HG03108 (cell line): Measurements from ENCODE around the gene RBBP4.
"Not testable (repeated sequence)": the region's sequence is repeated elsewhere in the genome, so short reads cannot be mapped to it uniquely, and the experiment has no call there.

Experiments used
- ATAC-seq: cut with Tn5 transposase; IDR thresholded peaks from one replicate; pipeline ENCODE4 v1.9.1; 2021; ENCODE audit warnings: moderate library complexity; ENCODE audit not compliant: unreplicated experiment

RBBP4 gene

DNA sequence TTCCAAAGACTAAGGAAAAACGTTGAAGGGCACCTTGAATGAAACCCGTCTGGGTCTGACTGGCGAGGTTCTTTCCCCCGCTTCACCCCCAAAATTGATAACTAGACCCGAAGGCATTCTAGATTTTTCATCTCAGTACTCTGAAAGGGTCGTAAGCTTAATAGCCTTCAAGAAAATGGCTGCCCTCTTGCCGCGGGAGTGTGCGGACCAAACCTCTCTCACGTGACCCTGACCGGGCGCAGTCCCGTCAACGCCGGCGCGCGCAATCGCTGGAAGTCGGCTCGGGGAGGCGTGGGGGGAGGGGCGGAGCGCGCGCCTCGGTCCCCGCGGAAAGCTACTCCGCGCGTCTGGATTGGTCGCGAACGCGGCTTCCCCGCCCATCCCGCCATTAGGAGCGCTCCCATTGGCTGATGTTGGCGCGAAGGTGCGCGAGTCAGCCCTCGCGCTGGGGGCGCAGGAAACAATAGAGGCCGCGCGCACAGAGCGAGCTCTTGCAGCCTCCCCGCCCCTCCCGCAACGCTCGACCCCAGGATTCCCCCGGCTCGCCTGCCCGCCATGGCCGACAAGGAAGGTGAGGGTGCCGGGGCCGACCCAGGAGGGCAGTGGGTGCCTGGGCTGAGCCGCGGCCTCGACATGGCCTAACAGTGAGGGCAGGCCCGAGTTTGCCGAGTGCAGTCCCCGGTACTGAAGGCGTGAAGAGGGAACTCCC is at the start of gene RBBP4:
RBBP4 (plus strand) TSS at position 457 of the 709 bp plus-strand sequence; CDS start at position 556, 99 bp downstream.
- ATAC-seq: peak; percentile 83

DNA sequence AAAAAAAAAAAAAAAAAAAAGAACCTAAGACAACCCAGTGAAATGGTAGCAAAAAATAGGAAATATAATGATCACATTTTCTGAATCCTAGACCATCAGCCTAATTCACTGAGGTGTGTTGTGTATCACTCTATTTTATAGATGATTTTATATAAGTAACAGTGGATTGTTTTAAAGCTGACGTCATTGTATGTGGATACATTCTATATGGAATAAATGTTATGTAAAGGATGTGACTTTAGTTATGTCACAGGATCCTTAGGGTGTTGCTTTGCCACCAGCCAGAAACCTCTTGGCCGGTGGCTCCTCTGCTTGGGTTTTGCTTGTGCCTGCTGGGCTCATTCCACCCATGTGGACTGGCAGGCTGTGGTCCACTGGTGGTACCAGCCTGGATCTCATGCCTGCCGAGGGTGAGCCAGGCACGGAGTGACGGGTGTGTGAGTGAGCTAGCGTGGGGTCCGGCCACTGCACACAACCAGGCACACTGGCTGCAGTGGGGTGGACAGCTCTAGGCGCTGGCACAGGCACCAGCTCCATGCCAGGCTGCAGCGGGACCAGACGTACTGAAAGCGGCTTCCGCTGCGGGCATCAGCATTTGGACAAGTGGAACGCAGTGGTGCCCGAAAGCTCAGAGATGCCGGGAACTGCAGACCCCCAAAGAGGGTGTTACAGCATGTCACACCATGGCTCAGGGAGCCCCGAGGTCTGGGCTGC is 45.1 kb upstream of the RBBP4 start:
- ATAC-seq: no peak

- no peak for ATAC-seq
Measured at GRCh38 chr1:32606565-32607371, 44.2 kb upstream of the RBBP4 start.

- no peak for ATAC-seq
Measured at GRCh38 chr1:32609180-32609579, 41.8 kb upstream of the RBBP4 start.

DNA sequence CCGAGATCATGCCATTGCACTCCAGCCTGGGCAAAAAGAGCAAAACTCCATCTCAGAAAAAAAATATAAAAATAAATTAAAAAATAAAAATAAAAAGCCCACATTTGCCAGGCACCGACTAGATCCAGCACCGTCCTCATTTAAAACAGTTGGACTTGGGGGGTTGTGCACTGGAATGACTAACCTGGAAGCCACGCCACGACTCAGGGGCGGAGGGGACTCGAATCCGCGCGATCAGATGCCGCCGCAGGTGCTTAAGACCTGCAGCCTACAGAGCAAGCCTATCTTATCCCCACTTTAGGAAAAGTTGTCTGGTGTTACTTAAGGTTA is 39.2 kb upstream of the RBBP4 start:
- ATAC-seq: no peak

- peak; percentile 86 for ATAC-seq
Measured at GRCh38 chr1:32612189-32612881, 38.7 kb upstream of the RBBP4 start.

DNA sequence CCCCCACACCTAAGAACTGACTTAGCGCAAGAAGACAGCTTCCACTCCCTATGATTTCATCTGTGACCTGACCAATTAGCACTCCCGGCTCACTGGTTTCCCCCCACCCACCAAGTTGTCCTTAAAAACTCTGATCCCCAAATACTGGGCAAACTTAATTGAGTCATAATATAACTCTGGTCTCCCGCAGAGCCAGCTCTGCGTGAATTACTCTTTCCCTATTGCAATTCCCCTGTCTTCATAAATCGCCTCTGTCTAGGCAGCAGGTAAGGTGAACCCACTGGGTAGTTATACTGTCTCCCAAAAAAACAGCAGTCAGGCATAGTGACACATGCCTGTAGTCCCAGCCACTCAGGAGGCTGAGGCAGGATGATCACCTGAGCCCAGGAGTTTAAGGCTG is 37.5 kb upstream of the RBBP4 start:
- ATAC-seq: no peak

DNA sequence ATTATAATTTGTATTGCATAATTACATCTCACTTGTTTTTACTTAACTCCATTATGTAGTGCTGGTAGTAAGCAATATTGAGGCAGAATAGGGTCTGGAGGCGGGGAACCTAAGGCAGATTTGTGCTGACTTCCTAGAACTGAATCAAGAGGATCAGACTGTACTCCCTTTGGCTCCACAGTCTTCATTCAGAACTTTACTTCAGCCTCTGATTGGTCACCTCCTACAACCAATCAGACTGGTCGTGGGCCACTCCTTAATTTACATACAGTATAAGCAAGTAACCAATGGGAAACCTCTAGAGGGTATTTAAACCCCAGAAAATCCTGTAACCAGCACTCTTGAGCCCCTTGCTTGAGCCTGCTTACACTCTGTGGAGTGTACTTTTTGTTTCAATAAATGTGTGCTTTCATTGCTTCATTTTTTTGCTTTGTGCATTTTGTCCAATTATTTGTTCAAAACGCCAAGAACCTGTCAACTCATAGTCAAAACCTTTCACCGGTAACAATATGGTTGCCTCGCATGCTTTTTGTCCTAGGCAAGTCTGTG is 32.3 kb upstream of the RBBP4 start:
- no peak for ATAC-seq

DNA sequence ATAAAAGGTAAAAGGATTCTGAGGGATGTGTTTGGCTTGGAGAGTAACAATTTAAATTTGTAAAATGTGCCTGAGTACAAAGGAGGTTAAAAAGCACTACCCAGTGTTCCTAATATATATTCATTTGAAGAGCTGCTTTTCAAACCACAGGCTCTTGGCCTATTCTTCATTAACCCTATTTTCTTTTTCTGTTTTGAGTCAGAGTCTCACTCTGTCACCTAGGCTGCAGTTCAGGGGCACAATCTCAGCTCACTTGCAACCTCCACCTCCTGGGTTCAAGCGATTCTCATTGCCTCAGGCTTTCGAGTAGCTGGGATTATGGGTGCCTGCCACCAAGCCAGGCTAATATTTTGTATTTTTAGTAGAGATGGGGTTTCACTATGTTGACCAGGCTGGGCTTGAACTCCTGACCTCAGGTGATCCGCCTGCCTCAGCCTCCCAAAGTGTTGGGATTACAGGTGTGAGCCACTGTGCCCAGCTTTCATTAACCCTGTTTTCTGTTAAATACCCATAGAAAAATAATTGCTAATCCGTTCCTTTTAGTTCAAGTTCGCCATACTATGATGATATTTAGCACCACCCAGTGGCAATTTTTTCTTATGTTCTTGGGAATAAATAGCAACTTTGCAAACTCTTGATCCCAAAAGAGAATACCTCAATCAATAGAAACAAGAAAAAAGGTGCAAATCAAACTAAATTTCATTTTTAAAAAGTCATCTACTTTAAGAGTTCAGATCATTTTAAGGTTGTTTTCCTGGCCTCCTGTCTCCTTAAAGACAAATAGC is 31.1 kb upstream of the RBBP4 start:
- ATAC-seq: peak; percentile 85

- no peak for ATAC-seq
Measured at GRCh38 chr1:32622205-32622604, 28.8 kb upstream of the RBBP4 start.

GRCh38 chr1:32622806-32623681 is 28.0 kb upstream of the RBBP4 start:
- ATAC-seq: no peak

GRCh38 chr1:32623775-32624174 is 27.2 kb upstream of the RBBP4 start:
- no peak for ATAC-seq

DNA sequence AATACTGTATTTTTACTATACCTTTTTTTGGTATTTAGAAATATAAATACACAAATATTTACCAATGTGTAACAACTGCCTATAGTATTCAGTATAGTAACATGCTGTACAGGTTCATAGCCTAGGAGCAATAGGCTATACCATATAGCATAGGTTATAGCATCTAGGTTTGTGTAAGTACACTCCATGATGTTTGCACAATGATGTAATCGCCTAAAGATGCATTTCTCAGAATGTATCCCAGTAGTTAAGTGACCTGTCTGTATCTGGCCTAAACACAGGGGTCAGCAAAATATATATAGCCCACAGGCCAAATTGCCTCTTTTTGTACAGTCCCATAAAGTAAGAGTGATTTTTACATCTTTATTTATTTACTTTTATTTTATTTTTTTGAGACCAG is 24.8 kb upstream of the RBBP4 start:
- ATAC-seq: no peak

GRCh38 chr1:32627596-32628162 is 23.3 kb upstream of the RBBP4 start:
- ATAC-seq: peak; percentile 60

DNA sequence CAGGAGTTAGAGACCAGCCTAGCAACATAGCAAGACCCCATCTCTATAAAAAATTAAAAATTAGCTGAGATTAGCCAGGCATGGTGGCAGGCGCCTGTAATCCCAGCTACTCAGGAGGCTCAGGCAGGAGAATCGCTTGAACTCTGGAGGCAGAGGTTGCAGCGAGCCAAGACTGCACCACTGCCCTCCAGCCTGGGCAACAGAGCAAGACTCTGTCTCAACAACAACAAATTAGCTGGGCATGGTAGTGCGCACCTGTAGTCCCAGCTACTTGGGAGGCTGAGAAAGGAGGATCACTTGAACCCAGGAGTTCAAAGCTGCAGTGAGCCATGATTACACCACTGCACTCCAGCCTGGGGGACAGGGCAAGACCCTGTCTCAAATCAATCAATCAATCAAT is 20.8 kb upstream of the RBBP4 start:
- not testable (repeated sequence) for ATAC-seq

GRCh38 chr1:32632829-32633228 is 18.2 kb upstream of the RBBP4 start:
- no peak for ATAC-seq

GRCh38 chr1:32635508-32636277 is 15.3 kb upstream of the RBBP4 start:
- ATAC-seq: no peak
